Colon (tissue), 2 donors: ENCODE results near the gene AEBP1.

Experiments used
- FAIRE-seq: peaks from 2 replicates; lab custom pipeline; 2012; peaks lifted over from hg19 to GRCh38; lab: Jason Lieb, UNC
- donor health status: control.
- donor health status: control.

Gene AEBP1

GRCh38 chr7:44086627-44087026 is 17.5 kb upstream of the AEBP1 start:
- no peak for FAIRE-seq

DNA sequence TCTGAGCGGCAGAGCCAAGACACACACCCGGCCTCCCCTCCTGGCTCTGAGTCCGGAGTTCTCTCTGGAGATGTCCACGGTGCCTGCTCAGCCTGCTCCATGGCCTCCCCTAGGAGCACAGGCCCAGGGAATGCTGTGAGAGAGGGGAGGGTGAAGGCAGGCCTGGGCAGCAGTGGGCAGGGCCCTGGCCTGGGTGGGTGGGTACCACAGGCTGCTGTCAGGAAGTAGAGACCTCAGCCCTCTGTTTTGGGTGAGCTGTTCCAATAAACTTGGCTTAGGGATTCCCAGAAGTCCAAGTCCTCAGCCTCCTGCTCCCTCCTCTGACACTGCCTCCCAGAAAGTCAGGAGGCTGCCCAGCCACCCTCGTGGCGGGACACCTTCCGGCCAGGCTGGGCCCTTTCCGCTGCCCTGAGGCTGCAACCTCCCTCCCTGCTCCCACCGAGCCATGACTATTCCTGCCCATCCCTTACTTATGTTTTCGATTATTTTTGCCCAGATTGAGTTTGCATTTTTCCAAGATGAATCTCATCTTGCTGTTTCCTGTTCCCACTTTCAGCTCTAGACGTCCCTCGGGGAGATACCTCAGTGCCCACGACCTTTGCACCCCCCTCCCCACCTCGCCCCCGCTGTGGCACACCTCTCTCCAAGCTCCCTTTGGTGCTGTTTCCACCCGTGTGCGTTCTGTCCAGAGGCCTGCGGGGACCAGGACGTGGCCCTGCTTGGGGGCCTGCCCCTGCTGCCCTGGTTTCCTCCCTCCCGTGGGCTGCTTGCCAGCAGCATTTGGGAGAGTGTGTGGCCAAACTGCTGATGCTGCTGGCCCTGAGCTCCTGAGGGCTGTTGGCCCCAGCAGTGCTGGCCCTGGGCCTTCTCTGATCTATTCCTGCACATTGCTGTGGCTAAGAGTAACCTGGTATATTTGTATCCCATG is 16.0 kb upstream of the AEBP1 start:
- FAIRE-seq, result no peak

GRCh38 chr7:44093102-44093641 is 11.0 kb upstream of the AEBP1 start:
- no peak for FAIRE-seq

GRCh38 chr7:44094365-44094764 is 9.8 kb upstream of the AEBP1 start:
- no peak for FAIRE-seq

- no peak for FAIRE-seq
Observed at GRCh38 chr7:44094883-44095592, 9.1 kb upstream of the AEBP1 start.

- no peak for FAIRE-seq
Observed at GRCh38 chr7:44095781-44096180, 8.4 kb upstream of the AEBP1 start.

DNA sequence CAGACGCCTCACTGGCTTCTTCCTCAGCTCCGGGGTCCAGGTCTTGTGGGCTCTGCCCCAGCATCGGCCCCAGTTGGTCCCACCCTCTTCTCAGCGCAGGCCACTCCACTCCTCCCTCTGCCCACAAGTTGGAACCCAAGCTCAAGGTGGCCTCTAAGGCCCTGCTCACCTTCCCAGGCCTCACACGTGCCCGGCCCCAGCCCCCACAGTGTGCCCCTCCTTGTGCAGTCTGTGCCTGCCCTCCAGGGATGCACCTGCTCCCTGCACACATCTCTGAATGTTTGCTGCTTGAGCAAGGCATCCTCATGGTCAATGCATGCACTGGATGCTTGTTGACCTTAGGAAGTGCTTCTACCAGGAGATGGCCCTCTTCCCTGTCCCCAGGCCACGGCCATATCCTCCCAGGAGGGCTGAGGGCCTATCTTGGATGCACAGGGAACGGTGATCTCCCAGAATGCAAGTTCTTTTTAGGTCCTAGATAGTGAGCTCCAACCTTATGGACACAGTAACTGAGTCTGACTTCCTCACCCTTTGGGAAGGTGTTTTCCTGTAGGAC is 7.7 kb upstream of the AEBP1 start:
- no peak for FAIRE-seq

DNA sequence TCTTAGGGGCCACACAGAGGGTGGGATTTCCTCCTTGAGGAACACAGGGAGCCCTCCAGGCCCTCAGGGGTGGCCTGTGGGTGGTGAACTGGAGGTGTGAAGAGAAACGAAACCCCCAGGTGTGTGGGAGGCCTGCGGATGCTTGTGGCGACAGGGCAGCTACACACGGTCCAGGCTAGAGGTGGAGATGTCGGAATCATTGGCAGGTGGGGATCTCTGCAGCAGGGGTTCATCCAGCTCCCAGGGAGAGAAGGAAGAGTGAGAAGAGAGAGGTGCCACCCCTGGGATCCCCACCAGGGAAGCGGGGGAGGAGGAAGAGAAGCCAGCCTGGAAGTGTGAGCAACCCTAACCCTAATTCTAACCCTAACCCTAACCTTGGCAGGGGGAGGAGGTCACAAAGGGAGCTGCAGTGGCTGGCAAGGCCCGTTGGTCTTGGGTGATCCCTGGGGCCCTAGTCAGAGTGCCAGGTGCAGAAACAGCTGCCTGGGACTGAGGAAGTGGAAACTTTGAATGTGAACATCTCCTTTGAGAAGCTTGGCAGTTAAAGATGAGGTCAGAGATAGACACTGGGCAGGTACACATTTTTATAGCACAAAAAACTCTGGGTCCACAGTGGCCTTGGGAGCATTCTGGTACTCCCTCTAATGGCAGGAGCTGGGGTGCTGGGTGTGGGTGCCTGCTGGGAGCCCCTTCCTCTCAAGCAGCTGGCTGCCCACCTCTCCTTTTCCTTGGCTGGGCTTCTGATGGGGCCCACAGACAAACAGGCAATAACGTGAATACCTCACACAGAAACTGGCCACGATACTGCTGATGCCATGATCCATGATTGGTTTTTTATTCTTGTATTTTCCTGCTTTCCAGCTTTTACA is 6.8 kb upstream of the AEBP1 start:
- no peak for FAIRE-seq

- no peak for FAIRE-seq
Observed at GRCh38 chr7:44098092-44099068, 5.8 kb upstream of the AEBP1 start.

GRCh38 chr7:44099669-44100068 is 4.5 kb upstream of the AEBP1 start:
- FAIRE-seq, result no peak

GRCh38 chr7:44100458-44101302 is 3.5 kb upstream of the AEBP1 start:
- no peak for FAIRE-seq

- no peak for FAIRE-seq
Observed at GRCh38 chr7:44101303-44101965, 2.7 kb upstream of the AEBP1 start.

- FAIRE-seq, result no peak
Observed at GRCh38 chr7:44101966-44102845, 1.9 kb upstream of the AEBP1 start.

DNA sequence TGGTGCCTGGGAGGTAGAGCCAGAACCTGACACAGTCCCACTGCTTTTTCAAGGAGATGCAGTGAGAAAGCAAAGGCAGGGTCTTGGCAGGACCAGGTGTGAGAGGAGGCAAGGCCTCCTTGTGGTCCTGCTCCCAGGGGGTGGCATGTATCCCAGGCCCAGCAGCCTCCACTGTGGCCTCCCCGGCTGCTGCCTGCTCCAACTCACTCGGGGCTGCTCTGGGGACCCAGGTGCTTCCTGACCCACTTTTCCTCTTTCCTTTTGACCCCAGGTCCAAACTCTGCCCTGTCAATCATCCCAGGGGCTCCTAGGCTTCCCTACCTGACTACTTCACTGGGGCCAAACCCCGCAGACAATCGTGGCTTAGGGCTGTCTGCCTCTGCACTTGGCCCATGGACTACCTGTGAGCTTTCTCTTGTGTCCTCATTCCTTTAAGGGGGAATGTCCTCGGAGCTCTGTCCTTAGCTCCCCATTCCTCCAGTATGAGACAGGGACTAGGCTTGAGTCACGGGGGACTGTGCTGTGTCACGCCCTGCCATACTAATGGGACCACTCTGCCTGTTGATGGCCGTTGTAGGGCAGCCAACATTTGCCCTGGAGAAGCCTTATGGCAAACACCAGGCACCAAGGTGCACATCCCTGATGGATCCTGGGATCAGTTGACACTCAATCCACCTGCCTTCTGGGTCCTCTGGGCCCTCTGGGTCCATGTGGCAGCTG is 1.1 kb upstream of the AEBP1 start:
- FAIRE-seq, result no peak

DNA sequence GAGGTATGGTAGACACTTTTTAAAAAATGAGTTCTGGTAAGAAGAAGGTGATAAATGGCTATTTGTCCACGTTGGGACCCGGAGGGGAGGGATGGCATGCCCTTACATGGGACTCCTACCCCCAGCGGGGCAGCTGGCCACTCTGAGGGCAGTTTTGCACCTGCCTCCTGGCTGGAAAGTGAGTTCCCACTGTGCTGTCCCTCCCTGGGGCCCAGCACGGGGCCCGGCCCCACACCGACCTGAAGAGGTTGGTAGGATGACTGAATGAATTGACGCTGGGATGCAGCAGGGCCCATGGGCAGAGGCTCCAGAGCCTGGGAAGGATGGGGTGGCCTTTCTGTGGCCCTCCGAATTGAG is 601 bp upstream of the AEBP1 start:
- FAIRE-seq, result no peak

DNA sequence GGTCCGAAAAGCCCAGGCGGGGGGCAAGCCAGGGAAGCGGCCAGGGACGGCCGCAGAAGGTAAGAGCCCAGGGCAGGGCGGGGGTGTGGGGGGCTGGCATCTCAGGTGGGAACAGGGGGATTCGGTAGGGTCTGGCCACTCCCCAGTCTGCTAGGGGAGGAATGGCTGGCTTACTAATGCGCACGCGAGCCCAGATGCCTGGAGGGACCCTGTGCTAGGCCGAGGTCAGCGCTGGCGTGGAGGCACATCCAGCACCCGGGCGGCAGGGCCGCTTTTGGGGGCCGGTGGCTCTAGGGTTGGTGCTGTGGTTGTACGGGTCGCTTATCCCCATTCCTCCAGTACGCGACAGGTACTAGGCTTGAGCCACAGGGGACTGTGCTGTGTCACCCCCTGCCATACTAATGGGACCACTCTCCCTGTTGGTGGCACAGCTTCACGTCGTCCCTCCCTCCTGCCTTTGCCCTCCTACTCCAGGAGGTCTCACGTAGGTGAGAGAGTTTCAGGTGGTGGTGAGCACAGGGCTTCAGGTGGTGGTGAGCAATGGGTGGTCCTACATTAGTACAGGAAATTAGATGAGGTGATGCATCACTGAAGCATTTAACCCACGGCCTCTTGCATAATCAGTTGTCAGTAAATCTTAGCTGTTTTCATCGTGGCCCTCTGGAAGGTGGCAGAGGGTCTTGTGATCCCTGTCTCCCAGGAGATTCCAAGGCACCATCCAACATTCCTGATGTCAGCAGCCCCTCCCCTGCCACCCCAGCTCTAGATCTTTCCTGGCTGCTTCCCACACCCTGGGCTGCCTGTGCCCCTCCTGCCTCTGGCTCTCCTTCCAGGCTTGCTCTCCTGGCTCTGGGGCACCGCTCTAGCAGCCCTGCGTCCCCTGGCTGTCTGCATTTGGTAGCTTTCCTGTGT is 971 bp downstream of the AEBP1 start:
- no peak for FAIRE-seq
